NB4 (cell line): ENCODE data around the gene FMNL2.

Experiments used
- TF ChIP-seq, protein P1 (sequence below): IDR thresholded peaks from one replicate; pipeline ENCODE4 v1.5.1; 2012; ENCODE audit warnings: low read depth, low read length
- TF ChIP-seq, protein P2 (sequence below): IDR thresholded peaks from 2 replicates; pipeline ENCODE4 v1.6.1; 2011; ENCODE audit warnings: low read depth, low read length

DNA sequence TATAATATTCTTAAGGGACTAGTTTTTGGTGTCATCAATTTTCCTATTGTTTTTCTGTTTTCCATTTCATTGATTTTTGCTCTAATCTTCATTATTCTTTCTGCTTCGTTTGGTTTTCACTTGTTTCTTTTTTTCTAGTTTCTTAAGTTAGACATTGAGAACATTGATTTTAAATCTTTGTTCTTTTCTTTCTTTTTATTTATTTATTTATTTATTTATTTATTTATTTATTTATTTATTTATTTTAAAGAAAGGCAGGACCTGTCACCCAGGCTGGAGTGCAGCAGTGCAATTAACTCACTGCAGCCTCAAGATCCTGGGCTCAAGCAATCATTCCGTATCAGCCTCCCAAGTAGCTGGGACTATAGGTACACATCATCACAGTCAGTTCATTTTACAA, 7.0 kb upstream of the FMNL2 start:
- TF ChIP-seq, protein P1, sequence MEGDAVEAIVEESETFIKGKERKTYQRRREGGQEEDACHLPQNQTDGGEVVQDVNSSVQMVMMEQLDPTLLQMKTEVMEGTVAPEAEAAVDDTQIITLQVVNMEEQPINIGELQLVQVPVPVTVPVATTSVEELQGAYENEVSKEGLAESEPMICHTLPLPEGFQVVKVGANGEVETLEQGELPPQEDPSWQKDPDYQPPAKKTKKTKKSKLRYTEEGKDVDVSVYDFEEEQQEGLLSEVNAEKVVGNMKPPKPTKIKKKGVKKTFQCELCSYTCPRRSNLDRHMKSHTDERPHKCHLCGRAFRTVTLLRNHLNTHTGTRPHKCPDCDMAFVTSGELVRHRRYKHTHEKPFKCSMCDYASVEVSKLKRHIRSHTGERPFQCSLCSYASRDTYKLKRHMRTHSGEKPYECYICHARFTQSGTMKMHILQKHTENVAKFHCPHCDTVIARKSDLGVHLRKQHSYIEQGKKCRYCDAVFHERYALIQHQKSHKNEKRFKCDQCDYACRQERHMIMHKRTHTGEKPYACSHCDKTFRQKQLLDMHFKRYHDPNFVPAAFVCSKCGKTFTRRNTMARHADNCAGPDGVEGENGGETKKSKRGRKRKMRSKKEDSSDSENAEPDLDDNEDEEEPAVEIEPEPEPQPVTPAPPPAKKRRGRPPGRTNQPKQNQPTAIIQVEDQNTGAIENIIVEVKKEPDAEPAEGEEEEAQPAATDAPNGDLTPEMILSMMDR: no peak
- TF ChIP-seq, protein P2, sequence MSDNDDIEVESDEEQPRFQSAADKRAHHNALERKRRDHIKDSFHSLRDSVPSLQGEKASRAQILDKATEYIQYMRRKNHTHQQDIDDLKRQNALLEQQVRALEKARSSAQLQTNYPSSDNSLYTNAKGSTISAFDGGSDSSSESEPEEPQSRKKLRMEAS: no peak
